Measurements from ENCODE around the gene STMND1. TPM values are rescaled to one million over a fixed set of nuclear protein-coding genes. Genes with fewer than 3 reads are reported as not detected.
A peak's percentile ranks its signal among the peaks of the same experiment; 100 is the strongest.

The STMND1 gene
- total RNA-seq, 2 donors from 2014 or later: 0.18 TPM; not detected in 1

DNA sequence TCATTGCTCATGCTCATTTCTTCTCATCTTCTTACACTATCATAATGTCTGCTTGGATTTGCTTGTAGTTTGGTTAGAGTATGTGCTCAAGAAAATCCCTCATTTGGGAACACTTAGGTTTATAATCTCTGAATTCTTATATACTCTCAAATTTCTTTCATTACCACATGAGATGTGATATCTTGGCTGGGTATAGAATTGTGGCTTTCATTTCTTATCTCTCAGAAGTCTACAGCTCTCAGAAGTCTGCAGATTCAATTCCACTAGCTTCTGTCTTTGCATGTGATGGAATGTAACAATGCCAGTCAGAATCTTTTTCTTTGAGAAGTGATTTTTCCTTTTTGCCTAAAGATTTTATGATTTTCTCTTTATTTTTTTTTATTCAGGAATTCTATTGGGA, 50.9 kb downstream of the STMND1 start:
- H3K9me3 ChIP-seq (ENCODE audit: control insufficient read depth, low read length): peaks cover 11% of the 10 kb centered on the region
- Mint-ChIP-seq H3K27ac (no peak overlapping the region), H3K4me3 (no peak overlapping the region), H3K9me3 (peaks cover 7% of the 10 kb centered on the region), H3K27me3 (ENCODE audit: insufficient read depth) (no peaks in the 10 kb centered on the region), H3K4me1 (no peaks in the 10 kb centered on the region), H3K36me3 (ENCODE audit: low read depth) (no peaks in the 10 kb centered on the region)
- H3K36me3 ChIP-seq (ENCODE audit: control insufficient read depth, insufficient read depth, low read length): no peaks in the 10 kb centered on the region
- no peaks in the 10 kb centered on the region for H3K4me1 ChIP-seq (ENCODE audit: control insufficient read depth, insufficient read depth, low read length)
- H3K27me3 ChIP-seq (ENCODE audit: control insufficient read depth, insufficient read depth, low read length, poor library complexity, severe bottlenecking): no peaks in the 10 kb centered on the region
- H3K27ac ChIP-seq (ENCODE audit: low read depth, low read length): no peak overlapping the region
- no peak overlapping the region for H3K9ac ChIP-seq (ENCODE audit: extremely low read depth, low read length, poor library complexity, severe bottlenecking)
- H3K4me3 ChIP-seq (ENCODE audit: low read length): no peak overlapping the region
- TF ChIP-seq CTCF (conservative IDR thresholded peaks at IDR 0.05): no peak
- DNase-seq: no peak

- peaks cover 7% of the 10 kb centered on the region for H3K9me3 Mint-ChIP-seq
- no peak overlapping the region for H3K27ac Mint-ChIP-seq
- Histone ChIP-seq H3K27ac (ENCODE audit: low read depth, low read length) (no peak overlapping the region), H3K9me3 (ENCODE audit: control insufficient read depth, low read length) (peaks cover 11% of the 10 kb centered on the region), H3K4me1 (ENCODE audit: control insufficient read depth, insufficient read depth, low read length) (no peaks in the 10 kb centered on the region), H3K27me3 (ENCODE audit: control insufficient read depth, insufficient read depth, low read length, poor library complexity, severe bottlenecking) (no peaks in the 10 kb centered on the region), H3K36me3 (ENCODE audit: control insufficient read depth, insufficient read depth, low read length) (no peaks in the 10 kb centered on the region), H3K4me3 (ENCODE audit: low read length) (no peak overlapping the region), H3K9ac (ENCODE audit: extremely low read depth, low read length, poor library complexity, severe bottlenecking) (no peak overlapping the region)
- H3K4me1 Mint-ChIP-seq: no peaks in the 10 kb centered on the region
- DNase-seq: peak; percentile 84
- no peaks in the 10 kb centered on the region for H3K36me3 Mint-ChIP-seq (ENCODE audit: low read depth)
- 45 to 61% methylated on average over 3 to 4 of the region's 4 CpGs for WGBS, 2 experiments (ENCODE audit: insufficient coverage in 1 of 2, insufficient read length in 1 of 2)
- no peak overlapping the region for H3K4me3 Mint-ChIP-seq
- no peaks in the 10 kb centered on the region for H3K27me3 Mint-ChIP-seq (ENCODE audit: insufficient read depth)
- TF ChIP-seq CTCF (conservative IDR thresholded peaks at IDR 0.05): peak; percentile 93
Measured at GRCh38 chr6:17156112-17156921, 54.5 kb downstream of the STMND1 start.

DNA sequence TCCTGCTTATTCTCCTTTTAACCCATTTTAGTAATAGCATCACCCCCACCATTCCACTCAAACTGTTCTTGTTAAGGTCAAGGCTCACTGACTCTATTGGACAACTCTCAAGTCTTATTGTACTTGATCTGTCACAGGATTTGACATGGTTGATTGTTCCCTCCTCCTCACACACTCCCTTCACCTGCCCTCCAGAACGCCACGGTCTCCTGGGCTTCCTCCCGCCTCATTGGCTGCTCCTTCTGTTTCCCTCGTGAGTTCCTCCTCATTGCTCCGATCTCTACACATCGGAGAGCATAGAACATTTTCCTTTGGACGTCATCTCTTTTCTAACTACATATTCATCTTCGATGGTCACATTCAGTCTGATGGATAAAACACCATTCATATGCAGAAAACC, 55.1 kb downstream of the STMND1 start:
- no peak overlapping the region for H3K27ac ChIP-seq (ENCODE audit: low read depth, low read length)
- H3K4me1 ChIP-seq (ENCODE audit: control insufficient read depth, insufficient read depth, low read length): no peaks in the 10 kb centered on the region
- no peak overlapping the region for H3K27ac Mint-ChIP-seq
- 87 to 100% methylated on average over 2 to 8 of the region's 8 CpGs for WGBS, 2 experiments (ENCODE audit: insufficient coverage in 1 of 2, insufficient read length in 1 of 2)
- no peak overlapping the region for H3K4me3 ChIP-seq (ENCODE audit: low read length)
- H3K4me3 Mint-ChIP-seq: no peak overlapping the region
- H3K27me3 Mint-ChIP-seq (ENCODE audit: insufficient read depth): peaks cover 2% of the 10 kb centered on the region
- H3K36me3 ChIP-seq (ENCODE audit: control insufficient read depth, insufficient read depth, low read length): no peaks in the 10 kb centered on the region
- TF ChIP-seq CTCF (conservative IDR thresholded peaks at IDR 0.05): no peak
- no peaks in the 10 kb centered on the region for H3K36me3 Mint-ChIP-seq (ENCODE audit: low read depth)
- H3K9ac ChIP-seq (ENCODE audit: extremely low read depth, low read length, poor library complexity, severe bottlenecking): no peak overlapping the region
- peaks cover 11% of the 10 kb centered on the region for H3K9me3 ChIP-seq (ENCODE audit: control insufficient read depth, low read length)
- H3K4me1 Mint-ChIP-seq: no peaks in the 10 kb centered on the region
- DNase-seq: no peak
- peaks cover 7% of the 10 kb centered on the region for H3K9me3 Mint-ChIP-seq
- no peaks in the 10 kb centered on the region for H3K27me3 ChIP-seq (ENCODE audit: control insufficient read depth, insufficient read depth, low read length, poor library complexity, severe bottlenecking)
